ENCODE results near the gene TMEM182.

Gene TMEM182

GRCh38 chr2:102753563-102754159 is 8.2 kb upstream of the TMEM182 start:
- Mint-ChIP-seq H3K27me3 (no peaks in the 10 kb centered on the region), H3K27ac (no peak overlapping the region), H3K36me3 (peaks cover 5% of the 10 kb centered on the region), H3K9me3 (no peaks in the 10 kb centered on the region), H3K4me1 (peaks cover 4% of the 10 kb centered on the region), H3K4me3 (no peak overlapping the region)

GRCh38 chr2:102754456-102755145 is 7.2 kb upstream of the TMEM182 start:
- peaks cover 4% of the 10 kb centered on the region for H3K4me1 Mint-ChIP-seq
- peaks cover 3% of the 10 kb centered on the region for H3K36me3 Mint-ChIP-seq
- H3K27ac Mint-ChIP-seq = no peak overlapping the region
- H3K4me3 Mint-ChIP-seq = no peak overlapping the region
- no peaks in the 10 kb centered on the region for H3K9me3 Mint-ChIP-seq
- no peaks in the 10 kb centered on the region for H3K27me3 Mint-ChIP-seq

- H3K4me1 Mint-ChIP-seq = peaks cover 4% of the 10 kb centered on the region
- no peaks in the 10 kb centered on the region for H3K27me3 Mint-ChIP-seq
- no peak overlapping the region for H3K27ac Mint-ChIP-seq
- H3K36me3 Mint-ChIP-seq = peaks cover 3% of the 10 kb centered on the region
- no peak overlapping the region for H3K4me3 Mint-ChIP-seq
- no peaks in the 10 kb centered on the region for H3K9me3 Mint-ChIP-seq
Measured at GRCh38 chr2:102755284-102755683, 6.5 kb upstream of the TMEM182 start.

- Mint-ChIP-seq H3K27me3 (no peaks in the 10 kb centered on the region), H3K9me3 (no peaks in the 10 kb centered on the region), H3K4me3 (no peak overlapping the region), H3K27ac (no peak overlapping the region), H3K4me1 (peaks cover 4% of the 10 kb centered on the region), H3K36me3 (peaks cover 9% of the 10 kb centered on the region)
Measured at GRCh38 chr2:102758439-102758838, 3.4 kb upstream of the TMEM182 start.

- Mint-ChIP-seq H3K9me3 (no peaks in the 10 kb centered on the region), H3K4me3 (no peak overlapping the region), H3K36me3 (peaks cover 20% of the 10 kb centered on the region), H3K27me3 (no peaks in the 10 kb centered on the region), H3K4me1 (no peaks in the 10 kb centered on the region), H3K27ac (no peak overlapping the region)
Measured at GRCh38 chr2:102764083-102764482, 2.3 kb downstream of the TMEM182 start.

- Mint-ChIP-seq H3K4me1 (no peaks in the 10 kb centered on the region), H3K9me3 (no peaks in the 10 kb centered on the region), H3K27me3 (no peaks in the 10 kb centered on the region), H3K36me3 (peaks cover 25% of the 10 kb centered on the region), H3K4me3 (no peak overlapping the region), H3K27ac (no peak overlapping the region)
Measured at GRCh38 chr2:102765061-102765460, 3.2 kb downstream of the TMEM182 start.

- Mint-ChIP-seq H3K36me3 (peaks cover 30% of the 10 kb centered on the region), H3K9me3 (no peaks in the 10 kb centered on the region), H3K4me3 (no peak overlapping the region), H3K4me1 (no peaks in the 10 kb centered on the region), H3K27me3 (no peaks in the 10 kb centered on the region), H3K27ac (no peak overlapping the region)
Measured at GRCh38 chr2:102768253-102768652, 6.4 kb downstream of the TMEM182 start.

GRCh38 chr2:102768892-102769291 is 7.1 kb downstream of the TMEM182 start:
- Mint-ChIP-seq H3K4me3 (no peak overlapping the region), H3K4me1 (no peaks in the 10 kb centered on the region), H3K27me3 (no peaks in the 10 kb centered on the region), H3K27ac (no peak overlapping the region), H3K36me3 (peaks cover 32% of the 10 kb centered on the region), H3K9me3 (no peaks in the 10 kb centered on the region)

GRCh38 chr2:102770506-102770905 is 8.7 kb downstream of the TMEM182 start:
- Mint-ChIP-seq H3K9me3 (no peaks in the 10 kb centered on the region), H3K36me3 (peaks cover 32% of the 10 kb centered on the region), H3K27ac (no peak overlapping the region), H3K4me3 (no peak overlapping the region), H3K4me1 (no peaks in the 10 kb centered on the region), H3K27me3 (no peaks in the 10 kb centered on the region)

- no peaks in the 10 kb centered on the region for H3K9me3 Mint-ChIP-seq
- peaks cover 29% of the 10 kb centered on the region for H3K36me3 Mint-ChIP-seq
- no peaks in the 10 kb centered on the region for H3K4me1 Mint-ChIP-seq
- no peaks in the 10 kb centered on the region for H3K27me3 Mint-ChIP-seq
- H3K4me3 Mint-ChIP-seq = no peak overlapping the region
- no peak overlapping the region for H3K27ac Mint-ChIP-seq
Measured at GRCh38 chr2:102771114-102771513, 9.3 kb downstream of the TMEM182 start.

GRCh38 chr2:102772659-102773058 is 10.8 kb downstream of the TMEM182 start:
- Mint-ChIP-seq H3K27ac (no peak overlapping the region), H3K27me3 (no peaks in the 10 kb centered on the region), H3K4me3 (no peak overlapping the region), H3K36me3 (peaks cover 33% of the 10 kb centered on the region), H3K9me3 (no peaks in the 10 kb centered on the region), H3K4me1 (no peaks in the 10 kb centered on the region)

GRCh38 chr2:102773149-102773705 is 11.4 kb downstream of the TMEM182 start:
- no peaks in the 10 kb centered on the region for H3K27me3 Mint-ChIP-seq
- H3K4me3 Mint-ChIP-seq = no peak overlapping the region
- H3K36me3 Mint-ChIP-seq = peaks cover 30% of the 10 kb centered on the region

GRCh38 chr2:102778260-102778659 is 16.4 kb downstream of the TMEM182 start:
- H3K36me3 Mint-ChIP-seq = peaks cover 19% of the 10 kb centered on the region
- no peaks in the 10 kb centered on the region for H3K9me3 Mint-ChIP-seq
- no peak overlapping the region for H3K4me3 Mint-ChIP-seq
- H3K4me1 Mint-ChIP-seq = no peaks in the 10 kb centered on the region
- H3K27me3 Mint-ChIP-seq = no peaks in the 10 kb centered on the region
- H3K27ac Mint-ChIP-seq = no peak overlapping the region

More at GRCh38 chr2:102773149-102773705, 11.4 kb downstream of the TMEM182 start:
- Mint-ChIP-seq H3K27ac (no peak overlapping the region), H3K4me1 (no peaks in the 10 kb centered on the region), H3K9me3 (no peaks in the 10 kb centered on the region)

GRCh38 chr2:102780467-102780866 is 18.6 kb downstream of the TMEM182 start:
- Mint-ChIP-seq H3K9me3 (no peaks in the 10 kb centered on the region), H3K36me3 (peaks cover 17% of the 10 kb centered on the region), H3K27me3 (no peaks in the 10 kb centered on the region), H3K27ac (peak overlapping the region; percentile 18), H3K4me3 (no peak overlapping the region), H3K4me1 (no peaks in the 10 kb centered on the region)

GRCh38 chr2:102782187-102782586 is 20.4 kb downstream of the TMEM182 start:
- Mint-ChIP-seq H3K27ac (no peak overlapping the region), H3K36me3 (peaks cover 20% of the 10 kb centered on the region)

GRCh38 chr2:102782933-102783332 is 21.1 kb downstream of the TMEM182 start:
- Mint-ChIP-seq H3K9me3 (no peaks in the 10 kb centered on the region), H3K27me3 (no peaks in the 10 kb centered on the region), H3K4me1 (no peaks in the 10 kb centered on the region), H3K27ac (no peak overlapping the region), H3K4me3 (no peak overlapping the region), H3K36me3 (peaks cover 20% of the 10 kb centered on the region)

More at GRCh38 chr2:102782187-102782586, 20.4 kb downstream of the TMEM182 start:
- H3K9me3 Mint-ChIP-seq = no peaks in the 10 kb centered on the region
- H3K4me3 Mint-ChIP-seq = no peak overlapping the region
- no peaks in the 10 kb centered on the region for H3K27me3 Mint-ChIP-seq
- H3K4me1 Mint-ChIP-seq = no peaks in the 10 kb centered on the region

Measured in activated naive CD4-positive, alpha-beta T cell treated with anti-CD3 and anti-CD28 coated beads, Interleukin-2, amount 50 U/mL, for 24 hours (primary cell).